ENCODE data around the gene HIP1R.
"Not testable (repeated sequence)": the region's sequence is repeated elsewhere in the genome, so short reads cannot be mapped to it uniquely, and the experiment has no call there.

Gene HIP1R

DNA sequence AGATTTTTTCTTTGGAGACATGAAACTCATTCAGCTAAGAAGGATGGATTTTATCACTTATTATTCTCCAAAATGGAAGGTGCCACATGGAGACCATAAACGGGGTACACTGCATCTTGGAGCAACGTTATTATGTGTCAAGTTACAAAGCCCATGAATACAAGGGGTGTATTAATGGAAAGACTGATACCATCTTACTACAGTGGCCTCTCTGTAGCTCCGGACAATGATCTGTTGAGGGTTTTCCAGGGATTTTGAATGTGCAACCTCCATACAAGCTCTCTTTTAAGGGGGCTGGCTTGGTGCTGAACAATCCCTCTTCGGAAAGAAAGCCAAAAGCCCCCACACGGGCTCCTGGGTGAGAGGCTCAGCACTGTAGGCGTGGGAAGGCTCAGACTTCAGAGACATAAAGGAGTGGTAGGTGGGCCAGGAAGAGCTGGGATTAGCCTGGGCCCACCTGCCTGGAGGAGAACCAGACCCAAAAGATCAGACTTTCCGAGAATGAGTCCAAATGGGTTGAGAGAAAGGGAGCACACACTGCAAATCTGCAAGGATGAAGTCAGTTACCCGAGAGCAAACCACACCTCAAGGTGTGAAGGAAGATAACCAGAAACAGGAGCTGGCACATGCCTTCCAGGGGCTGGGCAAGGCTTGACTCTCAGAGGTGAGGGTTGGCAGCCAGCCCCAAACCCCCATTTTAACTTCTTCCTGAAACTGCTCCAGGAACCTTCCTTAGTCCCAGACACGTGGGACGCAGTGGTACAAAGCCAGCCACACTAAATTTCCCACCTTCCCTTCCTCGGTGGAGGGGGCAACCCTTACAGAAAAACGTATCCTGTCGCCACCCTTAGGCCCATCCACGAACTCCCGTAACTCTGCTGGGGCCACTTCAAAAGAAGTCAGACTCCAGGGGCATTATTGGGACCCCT, 59.2 kb downstream of the HIP1R start:
- DNase-seq: peak; percentile 55

- DNase-seq: no peak
Observed at GRCh38 chr12:122895320-122895703, 60.1 kb downstream of the HIP1R start.

- DNase-seq: peak; percentile 91
Observed at GRCh38 chr12:122895704-122896636, 60.7 kb downstream of the HIP1R start, which contains the start of gene VPS37B. Gene VPS37B (minus strand): TSS chr12:122896124. CDS start chr12:122896062, 62 bp downstream.

DNA sequence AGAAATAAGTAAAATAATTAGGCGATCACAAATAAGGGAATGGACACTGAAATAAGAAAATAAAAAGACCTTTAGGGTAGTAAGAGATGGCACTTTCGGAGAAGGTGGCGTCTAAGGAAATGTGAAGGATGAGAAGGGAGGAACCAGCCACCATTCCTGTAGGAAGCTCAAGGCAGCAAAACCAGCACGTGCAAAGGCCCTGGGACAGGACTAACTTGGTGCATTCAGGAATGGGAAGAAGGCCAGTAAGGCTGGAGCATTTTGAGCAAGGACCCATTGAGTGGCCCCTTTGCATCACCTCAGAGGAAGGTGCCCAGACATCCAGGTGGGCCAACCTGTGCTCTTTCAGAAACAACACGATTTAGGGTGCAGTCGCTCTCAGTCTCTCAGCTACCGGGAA, 61.4 kb downstream of the HIP1R start:
- DNase-seq: no peak

- DNase-seq: no peak
Observed at GRCh38 chr12:122899887-122900286, 64.6 kb downstream of the HIP1R start.

- no peak for DNase-seq
Observed at GRCh38 chr12:122902854-122903692, 67.8 kb downstream of the HIP1R start.

DNA sequence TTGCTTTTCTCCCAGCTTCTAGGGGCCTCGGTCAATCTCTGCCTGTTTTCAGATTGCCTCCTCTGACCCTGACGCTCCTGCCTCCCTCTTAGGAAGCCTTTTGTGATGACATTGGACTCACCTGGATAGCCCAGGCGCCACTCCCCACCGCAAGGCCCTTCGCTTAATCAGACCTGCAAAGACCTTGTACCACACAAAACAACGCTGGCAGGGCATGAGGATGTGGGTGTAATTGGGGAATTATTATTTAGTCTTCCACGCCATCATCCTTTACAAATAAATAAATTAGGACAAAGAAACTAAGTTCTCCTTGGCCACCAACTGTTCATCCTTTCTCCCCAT, 68.4 kb downstream of the HIP1R start:
- no peak for DNase-seq

GRCh38 chr12:122905258-122905657, 70.0 kb downstream of the HIP1R start:
- DNase-seq: not testable (repeated sequence)

- DNase-seq: no peak
Observed at GRCh38 chr12:122908915-122909314, 73.7 kb downstream of the HIP1R start.

GRCh38 chr12:122909442-122910288, 74.4 kb downstream of the HIP1R start:
- no peak for DNase-seq

Data from femur (tissue), 1 donor.